ENCODE data around the gene GMDS.

Gene GMDS

DNA sequence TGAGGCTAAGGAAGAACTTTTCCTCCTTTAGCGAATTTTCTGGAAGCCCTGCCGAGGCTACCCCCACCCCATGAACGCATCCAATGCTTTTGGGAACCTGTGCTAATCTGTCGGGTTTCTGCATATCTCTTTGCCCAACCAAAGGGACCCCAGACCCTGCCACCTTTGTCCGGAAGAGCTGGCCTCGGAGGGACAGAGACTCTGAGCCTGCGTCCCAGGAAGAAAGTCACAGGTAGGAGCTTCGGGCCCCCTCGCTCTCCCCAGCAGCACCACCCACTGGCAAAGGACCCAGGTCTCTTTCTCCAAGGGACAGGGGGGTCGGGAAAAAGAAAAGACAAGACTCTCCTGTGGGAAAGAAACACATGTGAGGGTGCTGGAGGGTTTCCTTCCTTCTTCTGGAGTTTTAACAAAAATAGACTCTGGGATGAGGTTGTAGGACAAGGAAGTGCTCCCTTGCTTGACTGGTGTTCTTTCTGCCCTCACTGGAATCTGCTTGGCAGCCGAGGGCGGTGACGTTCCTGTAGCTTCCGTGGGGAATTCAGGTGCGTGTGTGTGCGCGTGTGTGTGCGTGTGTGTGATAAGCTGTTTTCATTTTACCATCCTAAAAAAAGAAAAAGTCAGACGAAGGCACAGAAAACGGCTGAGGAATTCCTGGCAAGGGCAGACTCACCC, 652.0 kb downstream of the GMDS start:
- no peak for DNase-seq (ENCODE audit: extremely low read depth, insufficient read length)
- Histone ChIP-seq H3K27me3 (replicated peaks; ENCODE audit: control insufficient read depth, insufficient read depth, low read length) (0 out of 2 replicates have a peak, but pooled peaks cover 1% of the 10 kb centered on the region), H3K4me3 (replicated peaks; ENCODE audit: low read depth, low read length) (no peak overlapping the region), H3K36me3 (ENCODE audit: control insufficient read depth, insufficient read depth, low read length) (no peaks in the 10 kb centered on the region)
- TF ChIP-seq, protein P1, sequence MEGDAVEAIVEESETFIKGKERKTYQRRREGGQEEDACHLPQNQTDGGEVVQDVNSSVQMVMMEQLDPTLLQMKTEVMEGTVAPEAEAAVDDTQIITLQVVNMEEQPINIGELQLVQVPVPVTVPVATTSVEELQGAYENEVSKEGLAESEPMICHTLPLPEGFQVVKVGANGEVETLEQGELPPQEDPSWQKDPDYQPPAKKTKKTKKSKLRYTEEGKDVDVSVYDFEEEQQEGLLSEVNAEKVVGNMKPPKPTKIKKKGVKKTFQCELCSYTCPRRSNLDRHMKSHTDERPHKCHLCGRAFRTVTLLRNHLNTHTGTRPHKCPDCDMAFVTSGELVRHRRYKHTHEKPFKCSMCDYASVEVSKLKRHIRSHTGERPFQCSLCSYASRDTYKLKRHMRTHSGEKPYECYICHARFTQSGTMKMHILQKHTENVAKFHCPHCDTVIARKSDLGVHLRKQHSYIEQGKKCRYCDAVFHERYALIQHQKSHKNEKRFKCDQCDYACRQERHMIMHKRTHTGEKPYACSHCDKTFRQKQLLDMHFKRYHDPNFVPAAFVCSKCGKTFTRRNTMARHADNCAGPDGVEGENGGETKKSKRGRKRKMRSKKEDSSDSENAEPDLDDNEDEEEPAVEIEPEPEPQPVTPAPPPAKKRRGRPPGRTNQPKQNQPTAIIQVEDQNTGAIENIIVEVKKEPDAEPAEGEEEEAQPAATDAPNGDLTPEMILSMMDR (IDR thresholded peaks at IDR 0.05; ENCODE audit: insufficient read depth, low read length, poor library complexity, severe bottlenecking), result no peak

GRCh38 chr6:1592852-1593251, 652.6 kb downstream of the GMDS start:
- H3K4me3 ChIP-seq (replicated peaks; ENCODE audit: low read depth, low read length), result no peak overlapping the region
- H3K27me3 ChIP-seq (replicated peaks; ENCODE audit: control insufficient read depth, insufficient read depth, low read length), result 0 out of 2 replicates have a peak, but pooled peaks cover 1% of the 10 kb centered on the region
- no peaks in the 10 kb centered on the region for H3K36me3 ChIP-seq (ENCODE audit: control insufficient read depth, insufficient read depth, low read length)
- TF ChIP-seq, protein P1 (IDR thresholded peaks at IDR 0.05; ENCODE audit: insufficient read depth, low read length, poor library complexity, severe bottlenecking), result no peak
- DNase-seq (ENCODE audit: extremely low read depth, insufficient read length), result no peak

- Histone ChIP-seq H3K36me3 (ENCODE audit: control insufficient read depth, insufficient read depth, low read length) (no peaks in the 10 kb centered on the region), H3K27me3 (replicated peaks; ENCODE audit: control insufficient read depth, insufficient read depth, low read length) (0 out of 2 replicates have a peak, but pooled peaks cover 1% of the 10 kb centered on the region), H3K4me3 (replicated peaks; ENCODE audit: low read depth, low read length) (no peak overlapping the region)
- DNase-seq (ENCODE audit: extremely low read depth, insufficient read length), result no peak
- TF ChIP-seq, protein P1 (IDR thresholded peaks at IDR 0.05; ENCODE audit: insufficient read depth, low read length, poor library complexity, severe bottlenecking), result no peak
These were observed 653.5 kb downstream of the GMDS start for GRCh38 chr6:1591926-1592325.

GRCh38 chr6:1591243-1591642, 654.2 kb downstream of the GMDS start:
- H3K27me3 ChIP-seq (replicated peaks; ENCODE audit: control insufficient read depth, insufficient read depth, low read length), result 0 out of 2 replicates have a peak, but pooled peaks cover 1% of the 10 kb centered on the region
- no peak for DNase-seq (ENCODE audit: extremely low read depth, insufficient read length)
- TF ChIP-seq, protein P1 (IDR thresholded peaks at IDR 0.05; ENCODE audit: insufficient read depth, low read length, poor library complexity, severe bottlenecking), result no peak
- H3K4me3 ChIP-seq (replicated peaks; ENCODE audit: low read depth, low read length), result no peak overlapping the region
- H3K36me3 ChIP-seq (ENCODE audit: control insufficient read depth, insufficient read depth, low read length), result no peaks in the 10 kb centered on the region

DNA sequence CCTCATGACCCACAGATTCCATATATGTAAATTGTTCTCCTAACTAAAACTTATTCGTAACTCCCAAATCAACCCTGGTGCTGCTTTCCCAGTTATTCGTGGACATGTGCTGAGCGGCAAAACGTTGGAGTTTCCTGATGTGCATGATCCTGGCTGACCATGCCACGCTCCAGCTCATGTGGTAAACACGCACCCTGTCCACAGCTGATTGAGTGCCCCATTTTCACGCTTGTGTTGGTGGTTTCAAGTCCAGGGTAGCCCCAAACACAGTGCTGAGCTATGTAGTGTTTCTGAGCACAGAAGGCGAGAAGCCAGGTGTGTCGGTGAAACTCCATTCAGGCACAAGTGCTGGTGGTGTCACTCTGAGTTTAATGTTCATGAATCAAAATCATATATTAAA, 654.8 kb downstream of the GMDS start:
- Histone ChIP-seq H3K4me3 (replicated peaks; ENCODE audit: low read depth, low read length) (no peak overlapping the region), H3K27me3 (replicated peaks; ENCODE audit: control insufficient read depth, insufficient read depth, low read length) (0 out of 2 replicates have a peak, but pooled peaks cover 1% of the 10 kb centered on the region), H3K36me3 (ENCODE audit: control insufficient read depth, insufficient read depth, low read length) (no peaks in the 10 kb centered on the region)
- TF ChIP-seq, protein P1 (IDR thresholded peaks at IDR 0.05; ENCODE audit: insufficient read depth, low read length, poor library complexity, severe bottlenecking), result no peak
- no peak for DNase-seq (ENCODE audit: extremely low read depth, insufficient read length)
